T-cell (primary cell): ENCODE measurements around the gene IMMP2L. TPM values are rescaled to one million over a fixed set of nuclear protein-coding genes. Genes with fewer than 3 reads are reported as not detected.
"Not testable (repeated sequence)": the region's sequence is repeated elsewhere in the genome, so short reads cannot be mapped to it uniquely, and the experiment has no call there.

Source experiments
- ATAC-seq, 4 experiments: fragments of 200-7000 bp in 3 of 4; fragments of 150-1000 bp in 1 of 4; cut with Tn5 transposase; replicated peaks in 1 of 4; 1 replicate in 3 of 4; 2 replicates in 1 of 4; pipeline ENCODE4 v1.10.0; 2021; ENCODE audit warnings: moderate library complexity in 3 of 4, mild to moderate bottlenecking in 2 of 4, moderate number of reproducible peaks in 1 of 4
- CTCF ChIA-PET, 2 donors: fragments of 300-600 bp; sonication (Branson Sonifier 250); formaldehyde crosslinking; loops; one replicate each; lab custom pipeline; 2022; ENCODE audit warnings: antibody characterized with exemption in 2 of 2; lab: Charles Lee
- POLR2A ChIA-PET, 2 donors: fragments of 300-600 bp; sonication (Branson Sonifier 250); formaldehyde crosslinking; loops; one replicate each; lab custom pipeline; 2022; ENCODE audit warnings: antibody characterized with exemption in 2 of 2; lab: Charles Lee
- DNase-seq, 35 experiments: peaks; one replicate each; pipeline versions ENCODE4 v3.0.0 to v3.0.0-alpha.2; 2013 to 2023
- H3K27ac ChIP-seq: one replicate; pipeline ENCODE4 v1.5.1; 2013; ENCODE audit warnings: low read length
- H3K27me3 ChIP-seq, 2 experiments: replicated peaks in 1 of 2; 1 replicate in 1 of 2; 2 replicates in 1 of 2; pipeline versions ENCODE4 v1.6.1 to v1.7.0; 2013; ENCODE audit warnings: low read length in 1 of 2, mixed read lengths in 1 of 2; ENCODE audit not compliant: control insufficient read depth in 2 of 2, insufficient read depth in 2 of 2; ENCODE audit errors: extremely low read depth in 1 of 2
- H3K36me3 ChIP-seq, 2 donors: 1 replicate in 1 of 2; 2 replicates in 1 of 2; pipeline versions ENCODE4 v1.6.1 to v1.7.0; 2013; ENCODE audit warnings: low read length in 1 of 2; ENCODE audit not compliant: control insufficient read depth in 2 of 2, insufficient read depth in 1 of 2; ENCODE audit errors: extremely low read depth in 1 of 2
- H3K4me1 ChIP-seq, 2 experiments: 1 replicate in 1 of 2; 2 replicates in 1 of 2; pipeline versions ENCODE4 v1.6.1 to v1.7.0; 2013; ENCODE audit warnings: low read length in 2 of 2, mixed read lengths in 1 of 2; ENCODE audit not compliant: insufficient read depth in 2 of 2, control insufficient read depth in 1 of 2; ENCODE audit errors: extremely low read depth in 1 of 2
- H3K4me3 ChIP-seq, 2 donors: 1 replicate in 1 of 2; 2 replicates in 1 of 2; pipeline versions ENCODE4 v1.5.1 to v1.7.0; 2013; ENCODE audit warnings: mild to moderate bottlenecking in 2 of 2, low read length in 1 of 2, moderate library complexity in 1 of 2; ENCODE audit not compliant: control insufficient read depth in 1 of 2; ENCODE audit errors: extremely low read depth in 1 of 2
- H3K9me3 ChIP-seq: 2 replicates; pipeline ENCODE4 v1.7.0; 2013
- H3K27ac Mint-ChIP-seq, 2 donors: one replicate each; pipeline ENCODE4 v1.8.0; 2020 to 2021; ENCODE audit warnings: mild to moderate bottlenecking in 2 of 2, mixed read lengths in 2 of 2
- H3K27me3 Mint-ChIP-seq, 2 donors: one replicate each; pipeline ENCODE4 v1.8.0; 2021 to 2022; ENCODE audit warnings: mixed read lengths in 2 of 2
- H3K36me3 Mint-ChIP-seq: one replicate; pipeline ENCODE4 v1.8.0; 2021; ENCODE audit warnings: mixed read lengths
- H3K4me1 Mint-ChIP-seq, 3 donors: one replicate each; pipeline ENCODE4 v1.8.0; 2020 to 2022; ENCODE audit warnings: mixed read lengths in 3 of 3, mild to moderate bottlenecking in 1 of 3
- H3K4me3 Mint-ChIP-seq, 3 donors: one replicate each; pipeline ENCODE4 v1.8.0; 2020 to 2022; ENCODE audit warnings: mild to moderate bottlenecking in 3 of 3, mixed read lengths in 3 of 3, moderate library complexity in 3 of 3
- H3K9me3 Mint-ChIP-seq, 3 donors: one replicate each; pipeline ENCODE4 v1.8.0; 2020 to 2022; ENCODE audit warnings: mixed read lengths in 3 of 3
- WGBS: methylation state at CpG from one replicate; pipeline ENCODE4 v1.1.5; 2013; ENCODE audit warnings: missing lambda C conversion rate; ENCODE audit not compliant: insufficient coverage; 5-methylcytosine and 5-hydroxymethylcytosine counted together
- total RNA-seq, 35 experiments: library from RNA in 6 of 35; stranded (reverse) in 6 of 35; fragments of 120-200 nt in 1 of 35; gene quantifications; one replicate each; pipeline versions ENCODE4 v1.2.1 to v1.2.4 and lab custom pipeline; 2013 to 2026

The IMMP2L gene
- total RNA-seq, 5 donors from 2014 or later (not counting 1 experiment from before 2014, with no cell fraction given), result 14.1 to 27.3 (median 21.7) TPM

GRCh38 chr7:111255576-111255975 is 306.7 kb downstream of the IMMP2L start:
- Histone ChIP-seq H3K9me3 (no peaks in the 10 kb centered on the region), H3K27me3 (no peaks in the 10 kb centered on the region), H3K27ac (no peak overlapping the region), H3K4me3 (no peak overlapping the region), H3K36me3 (no peaks in the 10 kb centered on the region), H3K4me1 (no peaks in the 10 kb centered on the region)
- ChIA-PET CTCF (interaction anchor here in 1 of 2 donors (0.8 kb wide), 1 partner anchor 14 kb away, joined by 3 read pairs; no protein-coding TSS in a partner anchor), POLR2A (no interaction called here)
- Mint-ChIP-seq H3K4me1 (no peaks in the 10 kb centered on the region), H3K27ac (no peak overlapping the region), H3K36me3 (peaks cover 16% of the 10 kb centered on the region), H3K4me3 (no peak overlapping the region), H3K9me3 (peaks cover 0 to 15% (median 4%) of the 10 kb centered on the region in 3 donors), H3K27me3 (no peaks in the 10 kb centered on the region)
- ATAC-seq, result no peak
- DNase-seq, result no peak

GRCh38 chr7:111251365-111251764 is 310.9 kb downstream of the IMMP2L start:
- WGBS, result no CpG with 5 or more reads among the region's 3 CpGs
- H3K36me3 ChIP-seq, H3K27ac Mint-ChIP-seq, H3K27me3 ChIP-seq, H3K27ac ChIP-seq, H3K27me3 Mint-ChIP-seq, H3K4me1 Mint-ChIP-seq, H3K4me3 ChIP-seq, H3K9me3 ChIP-seq, DNase-seq, ATAC-seq, POLR2A ChIA-PET, H3K4me1 ChIP-seq, CTCF ChIA-PET, H3K4me3 Mint-ChIP-seq: not testable (repeated sequence)
- Mint-ChIP-seq H3K36me3 (peaks cover 29% of the 10 kb centered on the region), H3K9me3 (peaks cover 0 to 23% (median 5%) of the 10 kb centered on the region in 3 donors)

GRCh38 chr7:111249807-111250206 is 312.5 kb downstream of the IMMP2L start:
- ATAC-seq, H3K36me3 ChIP-seq, H3K27ac ChIP-seq, H3K4me3 ChIP-seq, H3K27ac Mint-ChIP-seq, POLR2A ChIA-PET, H3K27me3 Mint-ChIP-seq, H3K9me3 ChIP-seq, DNase-seq, H3K4me1 Mint-ChIP-seq, H3K4me3 Mint-ChIP-seq, CTCF ChIA-PET, H3K4me1 ChIP-seq, H3K27me3 ChIP-seq: not testable (repeated sequence)
- WGBS, result no CpG with 5 or more reads among the region's 5 CpGs
- Mint-ChIP-seq H3K36me3 (peaks cover 29% of the 10 kb centered on the region), H3K9me3 (peaks cover 0 to 23% (median 5%) of the 10 kb centered on the region in 3 donors)

GRCh38 chr7:111242141-111242755 is 320.0 kb downstream of the IMMP2L start:
- Mint-ChIP-seq H3K9me3 (no peaks in the 10 kb centered on the region), H3K36me3 (no peaks in the 10 kb centered on the region), H3K27me3 (no peaks in the 10 kb centered on the region), H3K27ac (no peak overlapping the region), H3K4me1 (peaks cover 7 to 10% (median 7%) of the 10 kb centered on the region in 3 donors), H3K4me3 (no peak overlapping the region)
- Histone ChIP-seq H3K4me1 (no peaks in the 10 kb centered on the region), H3K27ac (no peak overlapping the region), H3K4me3 (no peak overlapping the region), H3K9me3 (no peaks in the 10 kb centered on the region), H3K36me3 (no peaks in the 10 kb centered on the region), H3K27me3 (no peaks in the 10 kb centered on the region)
- DNase-seq, result no peak
- CTCF ChIA-PET, result no interaction called here
- 72% methylated on average over 4 of the region's 9 CpGs for WGBS
- no peak for ATAC-seq
- POLR2A ChIA-PET, result no interaction called here

- Mint-ChIP-seq H3K27me3 (no peaks in the 10 kb centered on the region), H3K9me3 (peaks cover 0 to 7% (median 0%) of the 10 kb centered on the region in 3 donors), H3K36me3 (peaks cover 14% of the 10 kb centered on the region), H3K4me1 (peaks cover 7 to 10% (median 7%) of the 10 kb centered on the region in 3 donors), H3K27ac (no peak overlapping the region), H3K4me3 (no peak overlapping the region)
- Histone ChIP-seq H3K9me3 (no peaks in the 10 kb centered on the region), H3K4me1 (no peaks in the 10 kb centered on the region), H3K27me3 (no peaks in the 10 kb centered on the region), H3K27ac (no peak overlapping the region), H3K36me3 (no peaks in the 10 kb centered on the region), H3K4me3 (no peak overlapping the region)
- no peak for ATAC-seq
- DNase-seq, result no peak
- ChIA-PET POLR2A (no interaction called here), CTCF (no interaction called here)
- 83% methylated on average over 1 of the region's 4 CpGs for WGBS
These were observed 321.9 kb downstream of the IMMP2L start for GRCh38 chr7:111240371-111240770.

GRCh38 chr7:111239437-111239836 is 322.9 kb downstream of the IMMP2L start:
- DNase-seq (no peak), ATAC-seq (no peak)
- ChIA-PET CTCF (no interaction called here), POLR2A (no interaction called here)
- WGBS, result no CpG with 5 or more reads among the region's 1 CpG
- H3K27ac ChIP-seq, result no peak overlapping the region
- no peak overlapping the region for H3K4me3 ChIP-seq
- Mint-ChIP-seq H3K4me3 (no peak overlapping the region), H3K9me3 (peaks cover 0 to 7% (median 0%) of the 10 kb centered on the region in 3 donors), H3K27ac (no peak overlapping the region), H3K36me3 (peaks cover 15% of the 10 kb centered on the region), H3K4me1 (peaks cover 7 to 10% (median 7%) of the 10 kb centered on the region in 3 donors), H3K27me3 (no peaks in the 10 kb centered on the region)
- H3K4me1 ChIP-seq, result no peaks in the 10 kb centered on the region
- no peaks in the 10 kb centered on the region for H3K9me3 ChIP-seq
- H3K36me3 ChIP-seq, result no peaks in the 10 kb centered on the region
- H3K27me3 ChIP-seq, result no peaks in the 10 kb centered on the region
